ENCODE measurements around the gene RNF10.
A peak's percentile ranks its signal among the peaks of the same experiment; 100 is the strongest.
"Not testable (repeated sequence)": the region's sequence is repeated elsewhere in the genome, so short reads cannot be mapped to it uniquely, and the experiment has no call there.

Gene RNF10

GRCh38 chr12:120529641-120530417, 4.3 kb upstream of the RNF10 start:
- DNase-seq: no peak

DNA sequence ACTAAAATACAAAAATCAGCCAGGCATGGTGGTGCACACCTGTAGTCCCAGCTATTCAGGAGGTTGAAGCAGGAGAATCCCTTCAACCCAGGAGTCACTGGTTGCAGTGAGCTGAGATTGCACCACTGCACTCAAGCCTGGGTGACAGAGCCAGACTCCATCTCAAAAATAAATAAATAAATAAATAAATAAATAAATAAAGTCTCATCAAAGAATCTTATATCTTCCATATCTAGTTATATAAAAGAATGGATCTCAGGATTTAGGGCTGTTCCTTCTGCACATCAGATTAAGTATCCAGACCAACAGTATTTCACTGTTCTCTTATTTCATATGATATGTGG, 3.8 kb upstream of the RNF10 start:
- DNase-seq: not testable (repeated sequence)

GRCh38 chr12:120532701-120533238, 1.4 kb upstream of the RNF10 start:
- peak; percentile 57 for DNase-seq

GRCh38 chr12:120534703-120535655, 823 bp downstream of the RNF10 start:
- peak; percentile 84 for DNase-seq

DNA sequence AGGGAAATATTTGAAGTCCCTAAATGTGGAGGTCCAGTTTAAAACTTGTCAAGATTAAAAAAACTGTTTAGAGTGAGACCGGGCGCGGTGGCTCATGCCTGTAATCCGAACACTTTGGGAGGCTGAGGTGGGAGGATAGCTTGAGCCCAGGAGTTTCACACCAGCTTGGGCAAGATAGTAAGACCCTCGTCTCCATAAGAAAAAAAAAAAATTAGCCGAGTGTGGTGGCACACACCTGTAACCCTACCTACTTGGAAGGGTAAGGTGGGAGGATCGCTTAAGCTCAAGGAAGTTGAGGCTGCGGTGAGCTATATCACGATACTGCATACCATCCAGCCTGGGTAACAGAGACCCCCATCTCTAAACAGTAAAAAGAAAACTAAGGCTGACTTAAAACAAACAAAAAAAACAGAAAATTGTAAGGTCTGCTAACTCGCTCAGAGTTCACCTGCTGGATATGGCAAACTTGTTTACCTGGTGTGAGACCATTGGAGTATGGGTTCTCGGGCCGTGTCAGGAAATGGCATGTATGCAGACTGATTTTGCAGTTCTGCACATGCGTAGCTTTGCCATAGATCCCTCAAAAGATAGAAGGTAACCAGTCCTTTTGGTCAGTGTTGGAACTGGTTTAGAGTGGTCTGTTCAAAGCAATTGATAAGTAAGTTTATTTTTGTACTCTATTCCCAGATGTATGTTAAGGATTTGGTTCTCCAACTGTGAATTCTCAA, 2.1 kb downstream of the RNF10 start:
- peak; percentile 76 for DNase-seq

DNA sequence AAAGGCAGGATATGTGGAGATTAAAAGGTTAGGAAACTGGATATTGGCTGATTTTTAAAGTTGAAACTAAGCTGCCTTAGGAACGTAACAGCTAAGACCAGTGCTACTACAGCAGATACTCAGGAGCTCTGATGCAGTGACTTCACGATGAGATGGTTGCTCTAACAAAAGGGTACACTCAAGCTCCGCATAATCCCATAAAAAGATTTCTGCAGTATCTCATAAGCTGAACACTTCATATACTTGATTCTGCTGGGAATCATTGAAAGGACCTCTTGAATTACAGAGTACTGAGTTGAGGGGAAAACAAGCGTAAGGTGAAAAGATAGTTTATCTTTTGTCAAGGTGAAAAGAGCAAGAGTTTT, 3.7 kb downstream of the RNF10 start:
- DNase-seq: no peak

GRCh38 chr12:120538281-120539156, 4.4 kb downstream of the RNF10 start:
- DNase-seq: no peak

DNA sequence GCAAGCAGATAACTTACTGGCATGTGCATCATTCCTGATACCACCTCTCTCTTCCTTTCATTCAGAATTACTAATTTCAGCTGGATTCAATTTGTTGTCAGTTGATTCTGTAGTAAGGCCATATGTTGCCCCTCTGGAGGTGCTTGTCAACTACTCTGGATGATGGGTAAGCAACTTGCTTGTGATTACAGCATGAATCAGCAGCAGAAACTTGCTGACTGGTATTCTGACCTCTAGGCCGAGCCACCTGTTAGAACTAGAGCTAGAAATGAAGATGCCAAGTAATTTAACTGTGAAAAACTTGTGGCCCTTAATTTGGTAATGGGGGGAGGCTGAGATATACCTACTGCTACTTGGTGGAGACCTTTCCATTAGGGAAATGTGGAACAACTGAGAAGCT, 5.1 kb downstream of the RNF10 start:
- DNase-seq: no peak

DNA sequence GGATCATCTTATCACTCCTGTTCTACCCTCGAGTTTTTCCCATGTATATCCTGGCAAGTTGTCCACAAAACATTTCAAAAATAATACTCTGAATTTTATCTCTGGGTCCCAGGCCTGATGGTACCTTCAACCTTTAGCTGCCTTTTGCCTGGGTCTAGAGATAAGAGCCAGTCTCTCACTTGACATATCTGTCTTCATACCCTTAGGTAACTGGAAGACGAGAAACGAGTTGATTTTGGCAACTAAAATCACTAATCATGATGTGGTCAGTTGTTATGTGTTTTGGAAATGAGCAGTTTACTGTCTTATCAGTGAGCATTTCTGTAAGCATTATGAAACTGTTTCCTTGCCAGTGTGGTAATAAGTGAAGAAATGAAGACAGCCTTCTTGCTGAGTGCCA, 6.3 kb downstream of the RNF10 start:
- DNase-seq: no peak

DNA sequence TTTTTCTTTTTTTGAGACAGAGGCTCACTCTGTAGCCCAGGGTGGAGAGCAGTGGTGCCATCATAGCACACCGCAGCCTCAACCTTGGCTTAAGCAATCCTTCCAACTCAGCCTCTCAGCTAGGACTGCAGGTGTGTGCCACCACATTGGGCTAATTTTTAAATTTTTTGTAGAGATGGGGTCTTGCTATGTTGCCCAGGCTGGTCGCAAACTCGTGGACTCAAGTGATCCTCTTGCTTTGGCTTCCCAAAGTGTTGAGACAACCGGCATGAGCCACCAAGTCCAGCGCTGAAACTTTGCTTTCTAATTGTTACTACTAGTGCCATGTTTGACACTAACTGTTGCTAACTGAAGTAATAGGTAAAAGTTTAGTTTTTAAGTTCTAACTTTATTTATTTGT, 8.0 kb downstream of the RNF10 start:
- no peak for DNase-seq

- no peak for DNase-seq
Observed at GRCh38 chr12:120544691-120545090, 10.5 kb downstream of the RNF10 start.

DNA sequence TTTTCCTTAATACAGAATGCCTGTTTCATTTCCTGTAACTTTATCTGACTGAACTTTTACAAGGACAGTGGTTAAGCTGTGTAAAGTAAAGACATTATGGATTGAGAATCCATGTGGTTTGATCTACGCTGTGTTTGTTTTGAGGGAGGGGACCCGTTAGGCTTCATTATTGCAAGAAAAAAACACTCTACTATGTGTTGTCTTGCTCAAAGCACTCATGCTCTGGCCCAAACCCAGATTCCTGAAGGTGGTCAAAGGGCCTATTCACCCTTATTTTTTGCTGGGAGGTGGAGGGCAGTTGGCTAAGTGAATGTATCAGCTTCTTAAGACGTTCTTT, 11.9 kb downstream of the RNF10 start:
- DNase-seq: no peak

- no peak for DNase-seq
Observed at GRCh38 chr12:120554678-120555077, 20.5 kb downstream of the RNF10 start.

GRCh38 chr12:120557589-120557988, 23.4 kb downstream of the RNF10 start:
- no peak for DNase-seq

DNA sequence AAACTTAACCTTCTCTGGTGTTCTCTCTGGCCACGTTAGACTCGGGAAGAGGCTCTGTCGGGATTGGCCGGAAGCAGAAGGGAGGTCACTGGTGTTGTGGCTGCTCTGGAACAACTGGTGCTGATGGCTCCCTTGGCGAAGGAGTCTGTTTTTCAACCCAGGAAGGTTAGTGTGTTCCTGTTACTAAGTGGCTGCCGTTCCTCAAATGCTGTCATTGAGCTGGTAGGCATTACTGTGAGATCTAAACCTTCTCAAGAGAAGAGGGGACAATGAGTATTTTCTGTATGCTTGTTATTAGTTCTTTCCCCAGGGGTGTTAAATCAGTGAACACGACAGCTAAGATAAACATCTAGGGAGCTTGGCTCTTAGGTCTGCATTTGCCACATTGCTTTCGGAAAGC, 28.8 kb downstream of the RNF10 start:
- no peak for DNase-seq

DNA sequence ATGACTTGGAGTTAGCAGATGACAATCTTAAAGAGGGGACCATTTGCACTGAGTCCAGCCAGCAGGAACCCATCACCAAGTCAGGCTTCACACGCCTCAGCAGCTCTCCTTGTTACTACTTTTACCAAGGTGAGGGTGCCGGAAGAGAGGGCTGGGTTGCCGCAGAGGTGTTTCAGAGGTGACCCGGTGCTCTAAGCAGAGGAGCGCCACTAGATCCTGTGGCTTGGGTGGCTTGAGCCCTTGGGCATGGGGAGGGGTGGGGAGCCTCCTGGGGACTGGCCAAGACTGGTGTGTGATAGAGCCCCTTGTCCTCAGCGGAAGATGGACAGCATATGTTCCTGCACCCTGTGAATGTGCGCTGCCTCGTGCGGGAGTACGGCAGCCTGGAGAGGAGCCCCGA, 29.3 kb downstream of the RNF10 start:
- DNase-seq: no peak

DNA sequence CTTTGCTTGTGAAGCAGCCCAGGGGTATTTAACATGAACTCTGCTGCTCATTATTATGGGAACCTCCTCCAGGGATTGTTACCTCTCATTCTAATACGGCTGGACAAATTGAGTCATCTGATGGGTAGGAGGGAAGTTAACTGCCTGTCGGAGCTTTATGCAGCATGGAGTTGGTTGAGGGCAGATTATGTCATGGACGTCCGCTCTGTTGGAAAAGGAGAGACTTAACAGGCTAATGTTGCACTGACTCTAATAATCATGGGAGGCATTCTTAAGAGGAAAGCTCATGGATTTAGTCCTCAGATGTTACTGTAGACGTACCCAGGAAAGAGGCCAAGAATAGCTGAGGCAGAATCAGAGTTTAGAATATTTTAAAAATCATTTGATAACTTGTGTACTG, 37.1 kb downstream of the RNF10 start:
- no peak for DNase-seq

DNA sequence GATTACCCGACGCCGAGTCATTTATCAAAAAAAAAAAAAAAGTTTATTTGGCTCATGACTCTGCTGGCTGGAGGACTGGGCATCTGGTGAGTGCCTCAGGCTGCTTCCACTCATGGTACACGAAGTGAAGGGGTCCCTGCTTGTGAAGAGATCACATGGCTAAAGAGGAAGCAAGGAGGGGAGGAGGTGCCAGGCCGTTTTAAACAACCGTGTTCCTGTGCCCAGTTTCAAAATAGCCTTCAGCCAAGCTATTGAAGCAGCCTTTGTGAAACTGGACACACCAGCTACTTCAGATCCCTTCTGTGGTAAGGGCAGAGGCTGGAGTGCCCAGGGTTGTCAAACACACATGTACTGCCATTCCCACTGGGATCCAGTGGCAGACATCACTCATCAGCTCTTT, 39.4 kb downstream of the RNF10 start:
- DNase-seq: no peak

DNA sequence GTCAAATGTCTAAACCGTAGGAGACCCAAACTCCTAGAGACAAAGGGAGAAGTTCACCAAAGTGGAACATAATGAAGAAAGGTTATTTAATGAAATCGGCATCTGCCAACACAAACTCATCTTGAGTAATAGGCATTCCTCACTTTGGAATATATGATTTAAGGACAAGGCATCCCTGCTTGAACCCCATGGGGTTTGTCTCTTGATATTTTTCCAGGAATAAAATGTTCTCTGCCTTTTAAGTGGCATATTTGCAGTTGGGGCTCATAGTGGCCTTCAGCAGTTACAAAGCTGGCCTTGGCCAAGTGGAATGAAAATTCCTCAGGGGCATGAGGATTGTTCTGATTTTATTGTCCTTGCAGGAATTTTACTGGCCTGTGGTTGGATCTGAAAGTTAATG, 40.0 kb downstream of the RNF10 start:
- no peak for DNase-seq

- no peak for DNase-seq
Observed at GRCh38 chr12:120579179-120579578, 45.0 kb downstream of the RNF10 start.

DNA sequence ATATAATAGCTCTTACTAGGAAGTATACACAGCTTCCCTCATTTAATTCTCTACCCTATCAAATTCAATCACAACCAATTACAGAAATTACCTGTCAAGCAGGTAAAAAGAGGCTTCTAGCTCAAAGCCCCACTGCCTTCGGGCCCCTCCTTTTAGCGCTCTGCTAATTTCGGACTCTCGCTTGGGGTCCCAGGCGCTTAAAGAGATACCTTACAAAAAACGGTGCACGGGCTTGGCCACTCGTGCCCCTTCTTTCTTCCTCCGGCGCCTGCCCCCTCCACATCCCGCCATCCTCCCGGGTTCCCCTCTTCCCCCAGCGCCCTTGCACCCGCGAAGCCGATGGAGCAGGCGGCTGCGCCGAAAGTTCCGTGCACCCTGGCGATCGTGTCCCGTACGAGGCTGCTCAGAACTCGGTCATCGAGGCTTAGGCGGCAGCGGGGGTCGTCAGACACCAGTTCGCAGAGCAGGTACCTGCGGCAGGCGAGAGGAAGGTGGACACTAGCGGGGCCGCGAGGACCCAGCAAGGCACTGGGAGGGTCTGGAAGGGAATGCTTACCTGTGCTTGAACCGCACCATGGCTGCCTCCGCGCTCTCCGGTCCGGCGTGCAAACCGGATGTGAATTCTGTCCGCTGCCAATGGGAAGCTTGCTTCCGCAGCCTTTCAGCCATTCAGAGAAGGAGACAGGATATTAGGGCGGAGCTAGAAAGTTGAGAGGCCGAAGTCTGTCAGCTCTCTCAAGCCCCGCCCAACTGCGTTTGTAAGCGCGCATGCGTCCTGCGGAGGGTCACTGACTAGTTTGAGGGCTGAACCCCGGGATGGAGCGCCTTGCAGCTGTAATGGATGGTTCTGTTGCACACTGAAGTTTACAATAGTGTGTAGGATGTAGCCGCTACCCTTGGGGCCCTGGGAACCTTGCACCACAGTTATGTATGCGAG, 46.9 kb downstream of the RNF10 start, which contains the start of gene POP5:
POP5 (minus strand) TSS at position 616 of the 937 bp plus-strand sequence; CDS start at position 576, 40 bp downstream.
- DNase-seq: peak; percentile 97
